HG03521 (cell line): ENCODE results near the gene MAST4.

Experiments
- ATAC-seq: cut with Tn5 transposase; IDR thresholded peaks from one replicate; pipeline ENCODE4 v1.9.1; 2021; ENCODE audit warnings: mild to moderate bottlenecking, moderate library complexity; ENCODE audit not compliant: unreplicated experiment

MAST4 gene

DNA sequence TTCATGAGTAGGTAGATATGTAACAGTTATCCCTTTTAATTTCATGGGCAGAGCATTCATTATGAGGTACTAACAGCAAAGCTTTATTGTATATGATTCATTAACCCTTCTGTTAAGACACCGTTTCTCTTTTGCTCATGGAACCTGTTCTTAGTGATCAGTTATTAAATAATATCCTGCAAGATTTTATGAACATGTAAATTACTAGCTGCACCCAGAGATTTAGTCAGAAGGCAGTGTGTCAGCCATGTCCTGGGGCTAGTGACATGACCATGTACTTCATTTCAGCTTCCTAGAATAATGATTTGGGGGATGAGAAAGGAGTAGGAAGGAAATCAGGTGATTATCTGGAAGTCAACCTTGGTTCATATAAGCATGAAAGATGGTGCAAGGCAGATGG lies 7.0 kb downstream of the MAST4 start:
- no peak for ATAC-seq

DNA sequence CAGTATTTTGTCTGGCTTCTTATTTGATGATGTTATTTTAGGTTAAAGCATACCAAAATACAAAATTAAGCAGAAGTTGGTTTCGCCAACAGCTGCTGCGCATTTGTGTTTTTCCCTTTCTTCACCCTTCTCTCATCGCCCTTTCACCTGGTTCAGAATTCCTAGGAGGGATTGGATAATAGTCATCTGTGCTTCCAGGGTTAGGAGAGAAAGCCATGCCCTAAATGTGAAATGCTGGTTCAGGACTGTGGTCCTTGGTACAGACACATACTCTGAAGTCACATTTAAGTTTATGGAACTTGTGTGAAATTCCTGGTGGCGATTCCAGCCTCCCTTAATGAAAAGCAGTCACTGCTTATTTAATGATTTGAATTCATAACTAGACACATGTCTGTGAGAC lies 7.7 kb downstream of the MAST4 start:
- no peak for ATAC-seq

DNA sequence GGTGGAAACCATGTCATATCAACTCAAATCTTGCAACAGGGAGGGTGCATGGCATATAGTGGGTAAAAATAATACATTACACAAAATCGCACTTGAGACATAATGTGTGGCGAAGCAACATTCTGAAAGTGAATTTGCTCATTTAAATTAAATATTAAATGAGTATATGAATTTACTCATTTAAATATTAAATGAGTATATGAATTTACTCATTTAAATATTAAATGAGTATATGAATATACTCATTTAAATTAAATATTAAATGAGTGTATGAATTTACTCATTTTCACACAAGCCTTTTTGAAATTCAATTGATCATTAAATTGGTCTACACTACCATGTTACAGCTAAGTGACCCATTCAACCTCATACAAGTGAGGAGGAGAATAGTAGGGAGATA lies 10.5 kb downstream of the MAST4 start:
- no peak for ATAC-seq

DNA sequence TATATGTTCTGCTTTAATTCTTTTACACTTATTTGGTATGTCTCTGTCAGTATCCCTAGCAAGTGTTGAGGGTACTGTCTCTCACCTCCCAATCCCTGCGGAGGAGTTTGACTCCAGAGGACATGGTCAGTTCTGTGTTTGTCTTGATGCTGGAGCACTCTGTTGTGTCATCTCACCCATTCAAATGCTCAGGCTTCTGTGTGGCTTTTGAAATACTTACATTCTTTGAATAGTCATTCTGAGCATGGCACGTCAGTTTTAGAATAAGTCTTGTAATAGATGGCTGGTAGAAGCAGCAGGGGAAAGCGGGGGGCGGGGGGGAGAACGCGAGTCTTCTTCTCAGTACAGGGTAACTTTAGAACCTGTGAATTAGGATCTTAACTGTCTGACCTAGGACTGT lies 12.3 kb downstream of the MAST4 start:
- no peak for ATAC-seq

DNA sequence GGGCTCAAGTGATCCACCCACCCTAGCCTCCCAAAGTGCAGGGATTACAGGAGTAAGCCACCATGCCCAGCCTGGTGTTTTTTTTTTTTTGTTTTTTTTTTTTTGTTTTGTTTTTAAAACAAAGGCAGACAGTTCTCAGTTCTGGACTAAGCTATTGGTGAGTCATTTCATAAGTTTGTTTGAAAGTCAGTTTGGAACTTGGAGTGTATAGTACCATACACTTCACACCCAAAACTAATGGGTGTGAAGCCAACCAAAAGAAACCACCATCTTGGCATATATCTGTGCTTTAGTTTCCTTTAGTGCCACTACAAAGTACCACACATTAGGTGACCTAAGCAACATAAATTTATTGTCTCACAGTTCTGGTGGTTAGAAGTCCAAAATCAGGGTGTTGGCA lies 13.4 kb downstream of the MAST4 start:
- no peak for ATAC-seq

DNA sequence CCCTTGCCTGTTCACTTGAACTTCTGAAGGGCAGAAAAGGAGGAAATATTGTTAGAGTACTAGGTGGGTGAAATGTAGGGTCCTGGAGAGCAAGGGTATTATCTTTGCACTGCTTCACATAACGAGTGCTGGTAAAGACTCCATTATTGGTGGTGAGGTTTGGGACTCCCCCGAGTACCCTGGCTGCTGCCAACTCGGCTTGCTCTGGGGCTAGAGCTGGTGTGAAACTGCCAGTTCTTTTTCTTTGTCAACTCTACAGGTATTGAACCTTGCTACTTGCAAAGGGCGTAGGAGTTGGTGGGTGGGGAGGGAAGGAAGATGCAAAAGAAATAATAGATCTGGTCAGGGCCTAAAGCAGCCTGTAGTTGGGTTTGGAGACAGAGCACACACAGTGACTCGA lies 16.0 kb downstream of the MAST4 start:
- no peak for ATAC-seq

DNA sequence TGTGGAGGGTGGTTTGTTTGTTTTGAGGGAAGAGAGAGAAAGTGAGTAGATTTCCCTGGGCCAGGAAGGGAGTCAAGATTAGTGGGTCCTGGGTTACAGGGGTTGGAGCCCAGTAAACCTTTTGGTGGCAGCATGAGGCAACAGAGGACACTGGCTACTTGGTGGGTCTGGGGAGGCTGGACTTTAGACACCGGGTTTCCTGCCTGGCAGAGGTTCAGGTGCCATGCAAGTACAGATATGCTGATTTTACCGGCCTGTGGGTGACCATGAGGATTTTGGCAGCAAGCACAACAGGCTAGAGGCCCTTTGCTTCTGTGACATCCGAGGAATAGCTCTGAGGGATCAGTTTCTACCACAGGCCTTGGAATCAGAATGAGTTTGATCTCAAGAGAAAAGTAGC lies 18.9 kb downstream of the MAST4 start:
- ATAC-seq, result no peak

DNA sequence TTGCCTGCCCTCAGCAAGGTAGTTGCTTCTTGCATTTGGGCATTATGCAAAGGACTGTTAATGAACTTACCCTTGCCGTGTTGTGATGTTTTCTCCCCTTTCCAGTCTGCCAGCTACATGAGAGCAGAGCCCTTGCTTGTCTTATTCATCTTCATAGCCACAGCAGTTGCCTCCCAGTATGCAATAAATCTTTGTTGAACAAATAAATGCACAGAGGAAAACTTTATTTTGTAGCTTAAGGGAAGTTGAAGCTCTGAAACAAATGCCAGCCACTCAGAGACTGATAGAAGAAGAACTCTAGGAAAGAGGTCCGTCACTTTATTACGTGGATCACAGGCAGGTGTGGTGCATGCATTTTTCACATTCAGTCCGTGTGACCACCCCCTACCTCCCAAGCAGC lies 19.7 kb downstream of the MAST4 start:
- ATAC-seq, result no peak

DNA sequence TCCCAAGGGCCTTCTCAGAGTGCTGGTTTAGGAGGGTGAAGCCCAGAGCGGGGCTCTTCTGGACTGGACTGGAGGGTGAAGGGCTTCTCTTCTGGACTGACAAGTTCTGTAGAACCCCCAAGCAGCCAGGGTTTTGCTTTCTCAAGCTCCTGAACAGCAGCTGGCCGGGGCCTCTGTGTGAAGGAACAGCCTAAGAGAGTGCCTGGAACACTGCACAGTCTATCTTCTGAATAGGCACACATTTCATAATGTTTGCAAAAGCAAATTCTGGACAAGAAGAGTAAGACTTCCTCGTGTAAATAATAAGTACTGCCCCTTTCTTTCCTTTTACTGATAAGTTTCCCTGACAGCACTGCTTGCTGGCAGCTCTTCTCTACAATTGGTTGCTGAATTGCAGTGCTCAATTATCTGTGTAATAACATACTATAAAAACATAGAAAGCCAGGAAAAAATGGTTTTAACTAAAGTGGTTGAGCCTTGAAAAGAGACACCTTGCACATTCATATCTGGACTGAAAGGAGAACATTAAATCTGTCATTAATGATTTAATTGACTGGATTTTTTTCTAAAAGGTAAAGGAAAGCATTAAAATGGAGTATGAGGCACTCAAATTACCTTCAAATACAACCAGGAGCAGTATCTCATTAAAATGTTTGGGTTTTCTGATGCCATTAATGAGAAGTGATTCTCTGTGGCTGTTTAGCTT lies 20.5 kb downstream of the MAST4 start:
- ATAC-seq, result no peak

DNA sequence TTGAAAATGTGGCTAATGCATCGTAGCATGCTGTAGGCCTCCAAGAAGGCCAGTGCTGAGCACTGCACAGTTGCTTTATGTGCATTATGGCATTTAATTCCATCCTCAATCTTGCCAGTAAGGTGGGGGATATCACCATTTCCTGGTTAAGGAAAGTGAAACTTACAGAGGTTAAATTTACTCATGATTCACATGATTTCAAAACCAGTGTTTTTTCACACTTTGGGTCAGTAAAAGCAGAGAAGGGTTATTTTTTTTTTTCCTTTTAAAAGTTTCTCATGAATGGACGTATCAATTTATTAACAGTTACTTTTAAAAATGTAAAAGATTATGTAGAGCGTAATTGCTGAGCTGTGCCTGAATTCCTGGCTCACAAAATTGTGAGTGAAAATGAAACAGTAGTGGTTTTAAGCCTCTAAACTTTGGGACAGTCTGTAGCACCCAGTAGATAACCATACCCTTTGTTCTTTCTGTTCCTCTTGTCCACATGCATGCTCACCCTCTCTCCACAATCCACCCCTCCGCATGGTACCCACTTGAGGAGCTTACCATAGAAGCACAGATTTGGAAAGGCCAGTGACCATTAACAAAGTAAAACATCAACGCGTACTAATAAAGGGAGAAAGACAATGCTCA lies 21.2 kb downstream of the MAST4 start:
- no peak for ATAC-seq

DNA sequence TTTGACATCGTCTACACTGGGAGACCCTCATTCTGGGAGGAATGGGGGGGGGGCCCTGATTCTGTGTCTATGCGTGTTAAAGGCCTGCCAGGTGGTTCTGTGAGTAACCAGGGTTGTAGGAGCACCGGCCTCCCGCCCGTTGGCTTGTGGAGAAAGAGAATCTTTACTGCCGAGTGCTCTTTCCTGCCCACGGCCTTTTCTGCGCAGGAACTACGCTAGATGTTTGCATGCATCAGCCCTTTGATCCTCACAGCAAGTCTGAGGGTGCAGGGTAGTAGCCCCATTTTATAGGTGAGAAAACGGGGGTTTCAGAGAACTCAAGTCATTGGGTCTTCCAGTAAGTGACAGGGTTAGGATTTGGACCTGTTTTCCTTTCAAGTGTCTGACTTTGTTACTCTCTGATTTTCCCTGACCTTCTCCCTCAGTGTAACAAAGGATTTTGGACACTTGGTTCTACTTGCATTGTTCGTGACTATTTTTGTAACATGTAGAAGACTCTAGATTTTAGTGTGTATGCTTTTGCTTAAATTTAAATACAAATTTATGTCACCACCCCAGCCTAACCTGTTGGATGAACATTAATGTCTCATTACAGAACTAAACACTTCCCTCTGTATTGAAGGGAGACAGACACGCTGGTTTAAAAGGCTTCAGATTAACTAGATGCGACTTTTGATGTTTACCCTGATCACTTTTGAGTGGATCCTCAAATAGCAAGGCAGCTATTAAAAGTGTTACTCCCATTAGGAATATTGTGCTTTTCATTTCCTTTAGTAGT lies 22.0 kb downstream of the MAST4 start:
- no peak for ATAC-seq

DNA sequence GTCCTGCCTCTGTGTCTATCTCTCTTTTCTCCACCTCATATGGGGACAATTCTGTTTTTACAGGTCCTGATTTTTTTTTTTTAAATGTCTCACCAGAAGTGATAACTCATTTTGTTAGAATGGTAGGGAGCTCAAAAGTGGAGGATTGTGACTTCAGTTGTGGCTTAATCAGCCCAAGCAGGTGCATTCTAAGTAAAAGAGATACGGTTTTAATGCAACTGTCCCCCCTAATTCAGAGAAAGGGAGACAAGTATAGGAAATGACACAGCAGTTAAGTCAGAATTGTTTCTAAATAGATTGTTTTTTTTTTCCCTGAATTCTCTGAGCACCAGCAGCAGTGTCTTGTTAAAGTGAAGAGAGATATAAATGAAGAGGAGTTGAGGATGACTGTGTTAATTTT lies 24.5 kb downstream of the MAST4 start:
- ATAC-seq, result no peak

DNA sequence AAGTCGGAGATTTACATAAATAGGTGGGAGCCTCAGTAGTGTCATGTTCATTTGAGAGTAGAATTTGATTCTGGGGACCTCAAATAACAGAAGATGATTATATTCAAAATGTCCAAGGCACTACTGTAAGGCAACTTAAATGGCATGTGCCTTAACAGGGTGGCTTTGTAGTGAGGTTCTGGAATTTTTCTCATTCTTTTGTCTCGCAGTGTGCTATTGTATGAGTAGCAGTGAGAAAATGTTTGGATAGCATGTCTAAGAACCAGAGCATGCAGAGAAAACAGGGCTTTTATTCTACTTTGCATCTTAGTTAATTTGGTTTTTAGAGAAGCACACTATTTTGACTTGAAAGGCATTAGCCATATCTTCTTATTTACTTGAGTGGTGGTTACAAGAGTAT lies 25.0 kb downstream of the MAST4 start:
- no peak for ATAC-seq

DNA sequence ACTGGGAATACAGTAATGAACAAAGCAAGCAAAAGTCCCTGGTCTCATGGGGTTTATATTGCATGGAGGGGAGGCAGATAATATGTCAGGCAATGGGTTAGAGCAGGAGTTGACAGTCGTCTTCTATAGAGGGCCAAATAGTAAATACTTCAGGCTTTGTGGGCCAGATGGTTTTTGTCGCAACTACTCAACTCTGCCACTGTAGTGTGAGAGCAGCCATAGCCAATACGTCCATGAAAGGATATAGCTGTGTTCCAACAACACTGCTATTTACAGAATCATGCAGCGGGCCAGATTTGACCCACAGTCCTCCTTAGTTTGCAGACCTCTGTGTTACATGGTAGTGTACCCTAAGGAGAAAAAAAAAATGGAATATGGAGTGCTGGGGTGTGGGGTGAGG lies 25.5 kb downstream of the MAST4 start:
- ATAC-seq, result no peak

DNA sequence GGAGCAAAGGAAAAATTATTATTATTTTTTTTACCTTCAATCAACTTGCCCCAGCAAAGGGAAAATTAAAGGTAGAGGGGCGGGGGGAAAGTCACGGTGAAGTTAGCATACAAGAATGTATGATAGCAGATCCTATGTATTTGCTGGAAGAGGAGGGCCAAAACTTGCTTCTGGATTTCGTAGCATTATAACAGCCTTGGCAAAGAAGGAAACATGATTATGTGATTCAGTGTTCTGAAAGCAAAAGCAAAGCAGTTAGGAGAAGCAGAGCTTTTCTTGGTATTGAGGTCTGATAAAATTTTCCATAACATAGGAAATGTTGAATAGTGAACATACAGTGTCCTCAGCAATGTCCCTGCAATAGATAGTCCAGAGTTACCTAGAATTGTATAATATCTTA lies 32.4 kb downstream of the MAST4 start:
- no peak for ATAC-seq

DNA sequence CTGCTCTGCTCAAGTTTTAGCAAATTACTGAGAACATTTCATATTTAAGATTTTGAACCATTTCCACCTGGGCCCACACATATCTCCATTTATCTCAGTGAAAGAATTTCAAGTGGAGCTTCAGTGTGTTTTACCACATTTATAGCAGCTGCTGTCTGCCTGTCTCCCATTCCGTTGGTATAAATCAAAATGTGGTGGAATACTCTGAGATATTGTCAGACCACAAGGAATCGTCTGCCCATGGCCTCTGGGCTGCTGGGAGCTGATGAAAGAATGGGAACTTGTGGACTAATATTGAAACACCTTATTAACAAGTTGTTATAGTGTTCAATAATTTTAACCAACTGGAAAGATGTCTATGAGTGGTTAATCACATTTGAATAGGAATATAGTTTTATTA lies 33.3 kb downstream of the MAST4 start:
- ATAC-seq, result no peak

DNA sequence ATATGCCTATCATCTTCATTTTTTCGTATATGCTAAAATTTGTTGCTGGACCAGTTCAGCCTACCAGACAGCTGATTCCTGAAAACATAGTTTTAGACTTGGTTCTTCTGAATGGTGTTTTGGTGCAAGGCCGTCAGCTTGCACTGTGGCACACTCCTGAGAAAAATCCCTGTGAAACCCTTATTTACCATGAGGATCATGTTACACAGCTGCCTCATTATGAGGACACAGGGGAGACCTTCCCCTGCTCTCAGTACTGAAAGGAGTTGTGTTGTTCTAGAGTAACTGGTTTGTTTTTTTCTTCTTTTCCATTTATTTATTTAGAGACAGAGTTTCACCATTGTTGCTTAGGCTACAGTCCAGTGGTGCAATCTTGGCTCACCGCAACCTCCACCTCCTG lies 37.6 kb downstream of the MAST4 start:
- ATAC-seq, result no peak

DNA sequence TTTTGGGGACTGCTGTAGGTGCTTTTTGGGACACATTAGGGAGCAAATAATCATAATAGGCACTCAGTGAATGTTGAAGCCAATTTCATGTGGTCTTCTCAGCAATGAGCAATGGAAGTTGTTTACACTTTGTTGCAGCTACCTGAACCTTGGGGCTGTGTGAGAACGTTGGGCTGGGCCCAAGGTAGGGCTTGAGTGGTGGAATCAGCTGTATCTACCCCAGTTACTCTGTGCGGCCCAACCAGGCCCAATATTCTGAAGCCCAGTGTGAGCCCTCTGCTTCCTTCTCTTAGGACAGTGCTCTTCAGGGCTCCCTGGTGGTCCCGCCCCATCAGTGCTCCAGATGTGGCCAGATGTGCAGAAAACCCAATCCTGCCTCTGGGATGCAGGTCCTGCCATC lies 38.4 kb downstream of the MAST4 start:
- no peak for ATAC-seq

DNA sequence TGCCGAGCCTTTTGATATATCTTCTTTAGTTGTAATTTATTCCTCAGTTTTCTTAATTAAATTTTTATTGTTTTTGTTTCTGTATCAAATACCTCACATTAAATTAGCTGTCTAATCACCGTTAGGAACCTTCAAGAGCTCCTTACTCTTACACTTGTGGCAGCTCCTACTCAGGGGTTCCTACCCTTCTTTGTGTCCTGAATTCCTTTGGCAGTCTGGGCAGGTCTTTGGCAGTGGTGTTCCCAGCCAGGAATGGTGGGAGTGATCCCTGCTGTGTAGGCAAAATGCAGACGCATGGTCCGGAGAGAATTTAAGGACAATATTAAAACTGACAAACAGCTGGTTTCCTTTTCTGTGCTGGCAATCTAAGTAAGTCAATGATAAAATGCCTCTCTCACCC lies 41.8 kb downstream of the MAST4 start:
- no peak for ATAC-seq

DNA sequence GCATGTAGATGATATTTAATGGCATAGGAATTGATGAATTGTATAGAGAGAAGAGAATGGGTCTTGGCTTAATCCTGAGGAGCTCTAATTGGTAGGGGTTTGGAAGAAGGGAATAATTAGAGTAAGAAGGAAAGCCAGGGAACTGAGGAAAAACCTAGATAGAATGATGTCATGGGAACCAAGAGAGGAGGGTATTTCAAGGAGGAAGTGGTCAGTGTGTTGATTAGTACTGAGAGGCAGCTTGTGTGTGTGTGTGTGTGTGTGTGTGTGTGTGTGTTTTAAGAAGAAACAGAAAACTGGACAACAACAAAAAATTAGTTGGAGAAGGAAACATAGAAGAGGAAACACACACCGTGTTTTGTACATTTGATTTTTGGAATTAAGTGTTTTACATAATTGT lies 42.8 kb downstream of the MAST4 start:
- ATAC-seq, result no peak

DNA sequence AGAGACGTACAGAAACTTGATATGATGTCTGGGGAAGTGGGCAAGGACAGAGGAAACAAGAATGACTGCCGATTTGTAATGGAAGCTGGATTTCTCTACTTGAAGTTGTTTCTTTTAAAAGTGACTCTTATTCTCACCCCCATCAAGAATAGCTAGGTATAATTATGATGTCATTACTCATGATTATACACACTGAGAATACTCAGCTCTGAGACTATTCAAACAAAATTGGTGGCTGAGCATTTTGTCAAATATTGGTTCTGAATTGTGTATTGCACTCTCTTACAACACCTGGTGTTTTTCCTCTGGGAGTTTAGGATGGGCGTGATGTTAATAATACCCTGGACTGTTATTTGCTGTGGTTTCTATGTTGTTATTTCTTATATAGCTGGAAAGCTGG lies 46.3 kb downstream of the MAST4 start:
- ATAC-seq, result no peak

DNA sequence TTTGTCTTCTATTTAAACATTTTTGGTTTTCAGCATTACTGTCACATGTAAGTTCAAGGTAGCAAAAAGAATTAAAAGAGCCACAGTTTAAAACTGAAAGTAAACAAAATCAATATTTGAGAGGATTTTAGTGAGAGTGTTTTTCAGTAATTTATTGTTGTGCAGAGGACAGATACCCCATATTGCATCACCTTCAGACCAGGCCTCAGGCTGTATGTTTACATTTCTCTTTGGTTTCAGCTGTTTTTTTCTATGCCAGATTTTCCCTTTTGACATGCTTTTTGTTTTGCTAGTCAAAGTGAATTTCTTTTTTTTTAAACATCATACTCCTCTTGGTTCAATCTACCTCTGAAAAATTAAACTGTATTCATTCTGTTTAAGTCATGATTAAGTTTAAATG lies 47.2 kb downstream of the MAST4 start:
- no peak for ATAC-seq
